B cell (primary cell): ENCODE data around the gene LSP1. TPM values are rescaled to one million over a fixed set of nuclear protein-coding genes. Genes with fewer than 3 reads are reported as not detected.
"Not testable (repeated sequence)": the region's sequence is repeated elsewhere in the genome, so short reads cannot be mapped to it uniquely, and the experiment has no call there.

Experiments
- ATAC-seq: fragments of 200-7000 bp; cut with Tn5 transposase; one replicate; pipeline ENCODE4 v1.10.0; 2021; ENCODE audit warnings: low read depth, mild to moderate bottlenecking, moderate number of reproducible peaks, moderate library complexity
- CTCF ChIA-PET: fragments of 350-600 bp; sonication (Branson Sonifier 250); formaldehyde crosslinking; loops from one replicate; lab custom pipeline; 2021; ENCODE audit warnings: antibody characterized with exemption, inconsistent platforms; lab: Charles Lee
- POLR2A ChIA-PET: fragments of 350-600 bp; sonication (Branson Sonifier 250); formaldehyde crosslinking; loops from one replicate; lab custom pipeline; 2021; ENCODE audit warnings: antibody characterized with exemption; lab: Charles Lee
- DNase-seq: peaks from one replicate; pipeline ENCODE4 v3.0.0; 2013
- H2AFZ ChIP-seq: 2 replicates; pipeline ENCODE4 v1.6.1; 2012; ENCODE audit warnings: mild to moderate bottlenecking, low read depth, low read length; ENCODE audit not compliant: insufficient read depth, poor library complexity, severe bottlenecking
- H3K27ac ChIP-seq, 2 donors: 1 replicate in 1 of 2; 2 replicates in 1 of 2; pipeline ENCODE4 v1.5.1; 2012 to 2013; ENCODE audit warnings: low read length in 2 of 2, mild to moderate bottlenecking in 2 of 2, moderate library complexity in 1 of 2
- H3K27me3 ChIP-seq, 4 experiments: fragments of 200-600 bp in 1 of 4; sonication (generic) in 1 of 4; replicated peaks in 1 of 4; 1 replicate in 2 of 4; 2 replicates in 2 of 4; pipeline versions ENCODE4 v1.6.1 to v1.7.0; 2013 to 2016; ENCODE audit warnings: low read length in 3 of 4, mild to moderate bottlenecking in 2 of 4, mixed read lengths in 1 of 4, moderate library complexity in 1 of 4; ENCODE audit not compliant: insufficient read depth in 4 of 4, control insufficient read depth in 3 of 4; ENCODE audit errors: control extremely low read depth in 1 of 4
- H3K36me3 ChIP-seq, 2 experiments: replicated peaks in 1 of 2; 1 replicate in 1 of 2; 2 replicates in 1 of 2; pipeline versions ENCODE4 v1.6.1 to v1.7.1; 2013; ENCODE audit warnings: low read length in 1 of 2; ENCODE audit not compliant: insufficient read depth in 2 of 2, control insufficient read depth in 1 of 2; ENCODE audit errors: control extremely low read depth in 1 of 2, extremely low read depth in 1 of 2
- H3K4me1 ChIP-seq, 2 donors: fragments of 200-600 bp in 1 of 2; sonication (generic) in 1 of 2; 1 replicate in 1 of 2; 2 replicates in 1 of 2; pipeline versions ENCODE4 v1.5.1 to v1.6.1; 2013 to 2017; ENCODE audit warnings: low read length in 2 of 2; ENCODE audit not compliant: control insufficient read depth in 2 of 2, insufficient read depth in 2 of 2
- H3K4me2 ChIP-seq: replicated peaks from 2 replicates; pipeline ENCODE3; 2012; ENCODE audit warnings: mild to moderate bottlenecking, low read depth, low read length; ENCODE audit not compliant: poor library complexity, severe bottlenecking
- H3K4me3 ChIP-seq, 5 experiments: fragments of 200-600 bp in 1 of 5; sonication (generic) in 1 of 5; 1 replicate in 3 of 5; 2 replicates in 2 of 5; pipeline versions ENCODE4 v1.5.1 to v1.7.0; 2011 to 2016; ENCODE audit warnings: low read length in 4 of 5, mild to moderate bottlenecking in 4 of 5, low read depth in 2 of 5, control low read depth in 1 of 5, moderate library complexity in 1 of 5; ENCODE audit not compliant: insufficient read depth in 1 of 5; ENCODE audit errors: control extremely low read depth in 1 of 5, extremely low read depth in 1 of 5
- H3K79me2 ChIP-seq: fragments of 200-600 bp; sonication (generic); one replicate; pipeline ENCODE4 v1.6.0; 2016; ENCODE audit warnings: low read length; ENCODE audit not compliant: control insufficient read depth, insufficient read depth
- H3K9ac ChIP-seq: fragments of 200-600 bp; sonication (generic); 2 replicates; pipeline ENCODE4 v1.6.1; 2017; ENCODE audit warnings: mild to moderate bottlenecking, low read length, moderate library complexity
- H3K9me3 ChIP-seq, 3 donors: one replicate each; pipeline versions ENCODE4 v1.6.1 to v1.7.1; 2013; ENCODE audit warnings: low read length in 2 of 3; ENCODE audit not compliant: control insufficient read depth in 2 of 3, insufficient read depth in 1 of 3; ENCODE audit errors: control extremely low read depth in 1 of 3
- H4K20me1 ChIP-seq: 2 replicates; pipeline ENCODE4 v1.6.0; 2012; ENCODE audit warnings: mild to moderate bottlenecking, low read length; ENCODE audit not compliant: insufficient read depth, control insufficient read depth, poor library complexity, severe bottlenecking
- H3K27ac Mint-ChIP-seq: one replicate; pipeline ENCODE4 v1.8.0; 2021; ENCODE audit warnings: mixed read lengths
- H3K27me3 Mint-ChIP-seq: one replicate; pipeline ENCODE4 v1.8.0; 2021; ENCODE audit warnings: mixed read lengths
- H3K4me1 Mint-ChIP-seq: one replicate; pipeline ENCODE4 v1.8.0; 2021; ENCODE audit warnings: mixed read lengths
- H3K4me3 Mint-ChIP-seq: one replicate; pipeline ENCODE4 v1.8.0; 2021; ENCODE audit warnings: mixed read lengths
- H3K9me3 Mint-ChIP-seq: one replicate; pipeline ENCODE4 v1.8.0; 2022; ENCODE audit warnings: mixed read lengths; ENCODE audit not compliant: insufficient read depth
- EZH2 ChIP-seq: IDR thresholded peaks from 2 replicates; pipeline ENCODE4 v1.6.1; 2012; ENCODE audit warnings: borderline replicate concordance, low read depth, mild to moderate bottlenecking, moderate library complexity, low read length; ENCODE audit not compliant: insufficient read depth, poor library complexity, severe bottlenecking
- WGBS: methylation state at CpG from one replicate; pipeline ENCODE4 v1.1.5; 2013; ENCODE audit warnings: missing lambda C conversion rate; ENCODE audit not compliant: insufficient coverage; 5-methylcytosine and 5-hydroxymethylcytosine counted together
- intact Hi-C: fragments of 100-400 bp; cut with micrococcal nuclease; formaldehyde crosslinking; loops from one replicate; pipeline ENCODE4 v1.10.0; 2022
- polyA plus RNA-seq: library from polyadenylated mRNA; depleted of rRNA; stranded (reverse); fragments of >200 nt; gene quantifications from 2 replicates; pipeline ENCODE4 v1.2.3, GENCODE V29; 2012
- total RNA-seq, 2 donors: library from RNA; stranded (reverse); fragments of 120-200 nt in 1 of 2; gene quantifications; 1 replicate in 1 of 2; 2 replicates in 1 of 2; pipeline versions ENCODE4 v1.2.3 to v1.2.4, GENCODE V29; 2013 to 2022
- TF ChIP-seq, protein P1 (sequence below): fragments of 200-600 bp; IDR thresholded peaks from one replicate; pipeline ENCODE4 v1.8.0; 2022; ENCODE audit warnings: antibody characterized with exemption, mild to moderate bottlenecking

LSP1 gene
- total and polyA plus RNA-seq, 2 donors (not counting 1 experiment from before 2014, with no cell fraction given): 249 to 446 TPM

- no peak overlapping the region for H2AFZ ChIP-seq
- H3K27ac ChIP-seq: no peak overlapping the region
- ChIA-PET CTCF (no interaction called here), POLR2A (no interaction called here)
- Mint-ChIP-seq H3K27ac (no peak overlapping the region), H3K4me3 (no peak overlapping the region), H3K4me1 (peaks cover 3% of the 10 kb centered on the region), H3K27me3 (peaks cover 5% of the 10 kb centered on the region), H3K9me3 (no peaks in the 10 kb centered on the region)
- H3K4me1 ChIP-seq: no peaks in the 10 kb centered on the region
- 91% methylated on average over 20 of the region's 27 CpGs for WGBS
- no peak overlapping the region for H3K4me3 ChIP-seq
- no peaks in the 10 kb centered on the region for H4K20me1 ChIP-seq
- intact Hi-C loops: no loop called here
- no peak for DNase-seq
- H3K9ac ChIP-seq: no peak overlapping the region
- TF ChIP-seq EZH2: no peak
- TF ChIP-seq, protein P1, sequence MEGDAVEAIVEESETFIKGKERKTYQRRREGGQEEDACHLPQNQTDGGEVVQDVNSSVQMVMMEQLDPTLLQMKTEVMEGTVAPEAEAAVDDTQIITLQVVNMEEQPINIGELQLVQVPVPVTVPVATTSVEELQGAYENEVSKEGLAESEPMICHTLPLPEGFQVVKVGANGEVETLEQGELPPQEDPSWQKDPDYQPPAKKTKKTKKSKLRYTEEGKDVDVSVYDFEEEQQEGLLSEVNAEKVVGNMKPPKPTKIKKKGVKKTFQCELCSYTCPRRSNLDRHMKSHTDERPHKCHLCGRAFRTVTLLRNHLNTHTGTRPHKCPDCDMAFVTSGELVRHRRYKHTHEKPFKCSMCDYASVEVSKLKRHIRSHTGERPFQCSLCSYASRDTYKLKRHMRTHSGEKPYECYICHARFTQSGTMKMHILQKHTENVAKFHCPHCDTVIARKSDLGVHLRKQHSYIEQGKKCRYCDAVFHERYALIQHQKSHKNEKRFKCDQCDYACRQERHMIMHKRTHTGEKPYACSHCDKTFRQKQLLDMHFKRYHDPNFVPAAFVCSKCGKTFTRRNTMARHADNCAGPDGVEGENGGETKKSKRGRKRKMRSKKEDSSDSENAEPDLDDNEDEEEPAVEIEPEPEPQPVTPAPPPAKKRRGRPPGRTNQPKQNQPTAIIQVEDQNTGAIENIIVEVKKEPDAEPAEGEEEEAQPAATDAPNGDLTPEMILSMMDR: no peak
- H3K36me3 ChIP-seq: no peaks in the 10 kb centered on the region
- ATAC-seq: no peak
- no peaks in the 10 kb centered on the region for H3K27me3 ChIP-seq
- H3K4me2 ChIP-seq: no peak overlapping the region
- no peaks in the 10 kb centered on the region for H3K9me3 ChIP-seq
- no peaks in the 10 kb centered on the region for H3K79me2 ChIP-seq
Measured at GRCh38 chr11:1938343-1939005, 85.6 kb downstream of the LSP1 start.

- H3K4me1 ChIP-seq: no peaks in the 10 kb centered on the region
- H3K4me2 ChIP-seq: no peak overlapping the region
- no peak overlapping the region for H2AFZ ChIP-seq
- no peaks in the 10 kb centered on the region for H4K20me1 ChIP-seq
- no peak overlapping the region for H3K27ac ChIP-seq
- Mint-ChIP-seq H3K4me3 (no peak overlapping the region), H3K27ac (no peak overlapping the region), H3K9me3 (no peaks in the 10 kb centered on the region), H3K27me3 (peaks cover 3% of the 10 kb centered on the region), H3K4me1 (peaks cover 3% of the 10 kb centered on the region)
- ChIA-PET POLR2A (no interaction called here), CTCF (no interaction called here)
- H3K4me3 ChIP-seq: no peak overlapping the region
- no peaks in the 10 kb centered on the region for H3K9me3 ChIP-seq
- no peaks in the 10 kb centered on the region for H3K27me3 ChIP-seq
- 17% methylated on average over 22 of the region's 23 CpGs for WGBS
- no peak for ATAC-seq
- H3K79me2 ChIP-seq: no peaks in the 10 kb centered on the region
- intact Hi-C loops: no loop called here
- H3K9ac ChIP-seq: no peak overlapping the region
- no peaks in the 10 kb centered on the region for H3K36me3 ChIP-seq
- TF ChIP-seq EZH2: no peak
- TF ChIP-seq, protein P1: no peak
- no peak for DNase-seq
Measured at GRCh38 chr11:1939006-1939625, 86.2 kb downstream of the LSP1 start.

- H3K27me3 ChIP-seq, H3K4me2 ChIP-seq, ATAC-seq, CTCF ChIA-PET, H2AFZ ChIP-seq, H4K20me1 ChIP-seq, H3K27me3 Mint-ChIP-seq, H3K4me1 ChIP-seq, H3K27ac ChIP-seq, DNase-seq, H3K4me3 Mint-ChIP-seq, H3K27ac Mint-ChIP-seq, H3K9me3 Mint-ChIP-seq, H3K4me1 Mint-ChIP-seq, H3K36me3 ChIP-seq, H3K79me2 ChIP-seq, intact Hi-C loops, H3K9ac ChIP-seq, H3K9me3 ChIP-seq, H3K4me3 ChIP-seq, POLR2A ChIA-PET: not testable (repeated sequence)
- 100% methylated on average over 1 of the region's 1 CpG for WGBS
Measured at GRCh38 chr11:1939788-1940187, 86.9 kb downstream of the LSP1 start.
